ENCODE data around the gene ANKRD17. TPM values are rescaled to one million over a fixed set of nuclear protein-coding genes. Genes with fewer than 3 reads are reported as not detected.

The ANKRD17 gene
- total RNA-seq, 2 experiments from 2014 or later = 50.8 to 53.1 TPM

DNA sequence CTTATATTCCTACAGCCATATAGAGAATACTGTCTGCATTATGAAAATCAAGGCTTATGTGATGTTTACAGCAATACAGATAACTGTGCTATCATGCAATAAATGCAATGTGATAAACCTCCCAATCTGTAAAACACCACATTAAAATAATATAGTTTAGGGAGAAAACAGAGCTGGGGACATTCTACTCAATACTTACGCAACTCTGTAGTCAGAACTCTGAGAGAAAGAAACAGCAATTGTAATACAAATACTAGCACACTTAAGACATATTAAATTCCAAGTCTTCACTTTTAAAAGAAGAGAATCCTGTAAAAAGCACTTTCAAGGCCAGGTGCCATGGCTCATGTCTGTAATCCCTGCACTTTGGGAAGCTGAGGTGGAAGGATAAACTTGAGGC, 61.4 kb downstream of the ANKRD17 start:
- H3K4me1 Mint-ChIP-seq (ENCODE audit: low read depth) = peaks cover 29% of the 10 kb centered on the region
- POLR2A ChIA-PET = no interaction called here

GRCh38 chr4:73194064-73194463, 64.5 kb downstream of the ANKRD17 start:
- no peaks in the 10 kb centered on the region for H3K9me3 Mint-ChIP-seq
- H3K27me3 Mint-ChIP-seq = no peaks in the 10 kb centered on the region
- CTCF ChIA-PET = no interaction called here
- peaks cover 22% of the 10 kb centered on the region for H3K36me3 Mint-ChIP-seq (ENCODE audit: low read depth)
- POLR2A ChIA-PET = no interaction called here
- H3K4me1 Mint-ChIP-seq (ENCODE audit: low read depth) = peaks cover 20% of the 10 kb centered on the region
- no peak for ATAC-seq
- no peak for TF ChIP-seq CTCF (IDR thresholded peaks at IDR 0.05)
- no peak overlapping the region for H3K4me3 Mint-ChIP-seq
- intact Hi-C loops (cut with micrococcal nuclease) = no loop called here
- H3K27ac Mint-ChIP-seq = no peak overlapping the region
- no peak for DNase-seq

More for the DNA sequence above, 61.4 kb downstream of the ANKRD17 start:
- H3K36me3 Mint-ChIP-seq (ENCODE audit: low read depth) = peaks cover 19% of the 10 kb centered on the region
- no peak for TF ChIP-seq CTCF (IDR thresholded peaks at IDR 0.05)
- intact Hi-C loops (cut with micrococcal nuclease) = no loop called here
- ATAC-seq = no peak
- DNase-seq = no peak
- no peaks in the 10 kb centered on the region for H3K9me3 Mint-ChIP-seq
- no peaks in the 10 kb centered on the region for H3K27me3 Mint-ChIP-seq
- CTCF ChIA-PET = interaction anchor here (2.1 kb wide), 1 partner anchor 36 kb away, joined by 6 read pairs; no protein-coding TSS in a partner anchor
- H3K4me3 Mint-ChIP-seq = no peak overlapping the region
- H3K27ac Mint-ChIP-seq = no peak overlapping the region

DNA sequence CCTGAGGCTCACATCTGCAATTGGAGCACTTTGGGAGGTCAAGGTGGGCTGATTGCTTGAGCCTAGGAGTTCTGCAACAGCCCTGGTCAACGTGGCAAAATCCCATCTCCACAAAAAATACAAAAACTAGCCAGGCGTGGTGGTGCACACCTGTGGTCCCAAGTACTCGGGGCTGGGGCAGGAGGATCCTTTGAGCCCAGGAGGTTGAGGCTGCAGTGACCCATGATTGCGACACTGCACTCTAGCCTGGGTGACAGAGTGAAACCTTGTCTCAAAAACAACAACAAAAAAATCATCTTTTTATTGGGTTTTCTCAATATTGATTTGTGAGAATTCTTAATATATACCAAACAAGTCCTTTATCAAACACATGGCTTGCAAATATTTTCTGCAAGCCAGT, 64.9 kb downstream of the ANKRD17 start:
- Mint-ChIP-seq H3K27ac (no peak overlapping the region), H3K9me3 (peaks cover 1% of the 10 kb centered on the region), H3K4me3 (no peak overlapping the region), H3K36me3 (ENCODE audit: low read depth) (peaks cover 23% of the 10 kb centered on the region), H3K4me1 (ENCODE audit: low read depth) (peaks cover 23% of the 10 kb centered on the region), H3K27me3 (no peaks in the 10 kb centered on the region)
- no peak for TF ChIP-seq CTCF (IDR thresholded peaks at IDR 0.05)
- ChIA-PET CTCF (no interaction called here), POLR2A (no interaction called here)
- intact Hi-C loops (cut with micrococcal nuclease) = no loop called here
- DNase-seq (no peak), ATAC-seq (no peak)

DNA sequence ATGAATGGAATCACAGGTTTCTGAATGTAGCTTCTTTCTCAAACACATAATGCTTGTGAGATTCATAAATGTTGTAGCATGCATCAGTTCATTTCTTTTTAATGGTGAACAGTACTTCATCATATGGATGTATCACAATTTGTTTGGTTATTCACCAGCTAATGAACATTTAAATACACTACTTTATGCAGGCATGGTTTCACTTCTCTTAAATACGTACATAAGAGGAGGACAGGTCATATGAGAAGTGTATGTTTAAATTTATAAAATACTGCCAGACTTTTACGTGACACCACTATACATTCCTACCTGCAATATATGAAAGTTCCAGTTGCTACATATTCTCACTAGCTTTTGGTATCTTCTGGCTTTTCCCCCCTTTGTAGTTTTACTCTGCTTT, 65.4 kb downstream of the ANKRD17 start:
- intact Hi-C loops (cut with micrococcal nuclease) = no loop called here
- Mint-ChIP-seq H3K27me3 (no peaks in the 10 kb centered on the region), H3K27ac (no peak overlapping the region), H3K9me3 (peaks cover 1% of the 10 kb centered on the region), H3K36me3 (ENCODE audit: low read depth) (peaks cover 24% of the 10 kb centered on the region), H3K4me1 (ENCODE audit: low read depth) (peaks cover 23% of the 10 kb centered on the region), H3K4me3 (no peak overlapping the region)
- DNase-seq = no peak
- no peak for TF ChIP-seq CTCF (IDR thresholded peaks at IDR 0.05)
- ChIA-PET POLR2A (interaction anchor here (0.6 kb wide), 1 partner anchor 62 kb away, joined by 3 read pairs; no protein-coding TSS in a partner anchor), CTCF (interaction anchor here (0.7 kb wide), 1 partner anchor 95 kb away, joined by 3 read pairs; no protein-coding TSS in a partner anchor)
- no peak for ATAC-seq

DNA sequence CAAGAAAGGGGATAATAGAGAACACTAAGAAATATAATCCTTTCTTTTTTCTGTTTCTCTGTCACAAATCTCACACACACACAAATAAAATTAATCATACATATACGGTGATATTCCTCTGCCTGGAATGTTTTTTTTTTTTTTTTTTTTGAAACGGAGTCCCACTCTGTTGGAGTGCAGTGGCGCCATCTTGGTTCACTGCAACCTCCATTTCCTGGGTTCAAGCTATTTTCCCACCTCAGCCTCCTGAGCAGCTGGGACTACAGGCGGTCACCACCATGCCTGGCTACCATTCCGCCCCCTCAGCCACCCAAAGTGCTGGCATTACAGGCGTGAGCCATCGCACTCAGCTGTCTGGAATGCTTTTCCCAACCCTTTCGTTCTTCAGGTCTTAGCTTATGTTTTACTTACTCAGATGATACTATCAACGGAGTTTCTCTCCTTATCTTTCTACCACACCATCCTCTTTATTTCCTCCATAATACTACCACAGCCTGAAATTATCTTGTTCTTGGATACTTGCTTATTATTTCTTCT, 69.3 kb downstream of the ANKRD17 start:
- H3K9me3 Mint-ChIP-seq = peaks cover 1% of the 10 kb centered on the region
- no peak for ATAC-seq
- H3K4me3 Mint-ChIP-seq = no peak overlapping the region
- H3K27ac Mint-ChIP-seq = no peak overlapping the region
- ChIA-PET POLR2A (no interaction called here), CTCF (no interaction called here)
- peaks cover 33% of the 10 kb centered on the region for H3K4me1 Mint-ChIP-seq (ENCODE audit: low read depth)
- intact Hi-C loops (cut with micrococcal nuclease) = no loop called here
- TF ChIP-seq CTCF (IDR thresholded peaks at IDR 0.05) = no peak
- H3K36me3 Mint-ChIP-seq (ENCODE audit: low read depth) = peaks cover 29% of the 10 kb centered on the region
- no peaks in the 10 kb centered on the region for H3K27me3 Mint-ChIP-seq
- no peak for DNase-seq

Data from activated CD8-positive, alpha-beta T cell treated with anti-CD3 and anti-CD28 coated beads for 36 hours (primary cell).